HG03103 (cell line): ENCODE results near the gene ZSWIM6.

Experiments used
- ATAC-seq: cut with Tn5 transposase; IDR thresholded peaks from one replicate; pipeline ENCODE4 v1.9.1; 2021; ENCODE audit warnings: low read depth; ENCODE audit not compliant: unreplicated experiment

Gene ZSWIM6

DNA sequence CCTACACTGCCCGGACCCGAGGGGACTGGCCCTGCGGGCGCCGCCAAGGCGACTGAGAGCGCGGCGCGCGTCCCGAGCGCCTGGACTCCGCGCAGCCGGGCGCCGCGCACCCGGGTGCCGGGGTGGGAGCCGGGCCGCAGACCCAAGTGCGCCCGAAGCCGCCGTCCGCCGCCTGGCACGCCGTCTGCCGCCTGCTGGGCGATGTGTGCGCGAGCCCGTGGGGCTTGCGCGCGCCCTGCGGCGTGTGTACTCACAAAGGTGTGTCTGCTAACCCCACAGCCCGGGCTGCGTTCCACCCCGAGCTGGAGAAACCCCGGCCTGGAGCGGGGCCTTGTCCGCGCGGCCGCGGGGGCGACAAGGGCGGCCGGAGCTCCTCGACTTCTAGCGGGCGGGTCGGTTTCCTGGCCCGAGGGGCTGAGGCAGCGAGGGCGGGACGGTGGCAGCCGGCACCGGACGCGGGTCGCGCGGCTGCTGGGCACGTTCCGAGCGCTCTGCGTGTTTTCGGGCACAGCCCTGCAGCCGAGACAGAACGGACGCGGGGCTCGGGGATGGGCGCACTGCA lies 1.1 kb upstream of the ZSWIM6 start:
- ATAC-seq: peak; percentile 21

DNA sequence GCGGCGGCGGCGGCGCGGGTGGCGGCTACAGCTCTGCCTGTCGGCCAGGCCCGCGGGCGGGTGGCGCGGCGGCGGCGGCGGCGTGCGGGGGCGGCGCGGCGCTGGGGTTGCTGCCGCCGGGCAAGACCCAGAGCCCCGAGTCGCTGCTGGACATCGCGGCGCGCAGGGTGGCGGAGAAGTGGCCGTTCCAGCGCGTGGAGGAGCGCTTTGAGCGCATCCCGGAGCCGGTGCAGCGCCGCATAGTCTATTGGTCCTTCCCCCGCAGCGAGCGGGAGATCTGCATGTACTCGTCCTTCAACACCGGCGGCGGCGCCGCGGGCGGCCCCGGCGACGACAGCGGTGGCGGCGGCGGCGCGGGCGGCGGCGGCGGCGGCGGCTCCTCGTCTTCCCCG lies 296 bp downstream of the ZSWIM6 start:
- ATAC-seq: peak; percentile 4

DNA sequence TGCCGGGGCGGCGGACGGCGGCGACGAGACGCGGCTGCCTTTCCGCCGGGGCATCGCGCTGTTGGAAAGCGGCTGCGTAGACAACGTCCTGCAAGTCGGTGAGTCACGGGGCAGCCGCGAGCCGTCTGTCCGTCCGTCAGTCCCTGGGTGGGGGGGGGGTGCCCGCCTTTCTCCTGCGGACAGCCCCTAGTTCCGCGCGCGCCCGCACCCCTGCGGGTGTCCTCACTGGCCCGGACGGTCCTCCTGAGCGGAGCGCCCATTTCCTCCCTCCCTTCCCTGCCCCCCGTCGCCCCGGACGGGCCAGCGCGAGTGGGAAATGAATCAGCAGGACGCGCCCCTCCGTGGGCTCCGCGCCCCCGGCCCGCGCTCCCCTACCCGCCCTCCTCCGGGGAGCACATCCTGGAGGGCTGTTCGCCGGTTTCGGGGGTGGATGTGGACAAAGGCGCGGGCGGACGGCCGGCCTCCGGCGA lies 828 bp downstream of the ZSWIM6 start:
- ATAC-seq: no peak

DNA sequence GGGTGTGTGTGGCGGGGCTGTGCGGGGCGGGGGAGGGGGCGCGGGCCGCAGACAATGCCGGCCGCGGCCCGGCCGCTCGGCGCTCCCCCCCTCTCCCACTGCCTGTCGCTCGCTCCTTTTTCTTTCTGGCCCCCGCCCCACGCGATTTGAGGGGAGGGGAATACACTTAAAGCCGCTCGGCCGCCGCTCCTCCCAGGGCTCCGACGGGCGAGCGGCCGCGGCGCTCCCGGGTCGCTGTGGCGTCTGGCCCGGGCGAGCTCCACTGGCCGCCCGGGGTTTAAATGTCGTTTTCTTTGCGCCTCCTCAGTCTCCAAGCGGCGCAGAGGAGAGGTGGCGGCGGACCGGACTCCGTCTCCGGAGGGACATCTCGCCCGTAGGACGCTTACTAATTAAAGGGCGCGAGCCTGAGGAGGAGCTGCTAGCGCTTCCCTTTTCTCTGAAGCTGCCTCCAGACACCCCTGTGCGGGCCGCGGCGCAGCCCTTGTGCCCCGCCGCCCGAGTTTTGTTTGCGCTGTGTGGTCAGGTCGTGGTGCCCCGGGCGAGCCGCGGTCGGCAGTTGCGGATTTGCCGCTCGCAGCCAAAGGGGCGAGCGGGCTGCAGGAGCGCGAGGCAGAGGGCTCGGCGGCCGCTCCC lies 1.4 kb downstream of the ZSWIM6 start:
- ATAC-seq: no peak

DNA sequence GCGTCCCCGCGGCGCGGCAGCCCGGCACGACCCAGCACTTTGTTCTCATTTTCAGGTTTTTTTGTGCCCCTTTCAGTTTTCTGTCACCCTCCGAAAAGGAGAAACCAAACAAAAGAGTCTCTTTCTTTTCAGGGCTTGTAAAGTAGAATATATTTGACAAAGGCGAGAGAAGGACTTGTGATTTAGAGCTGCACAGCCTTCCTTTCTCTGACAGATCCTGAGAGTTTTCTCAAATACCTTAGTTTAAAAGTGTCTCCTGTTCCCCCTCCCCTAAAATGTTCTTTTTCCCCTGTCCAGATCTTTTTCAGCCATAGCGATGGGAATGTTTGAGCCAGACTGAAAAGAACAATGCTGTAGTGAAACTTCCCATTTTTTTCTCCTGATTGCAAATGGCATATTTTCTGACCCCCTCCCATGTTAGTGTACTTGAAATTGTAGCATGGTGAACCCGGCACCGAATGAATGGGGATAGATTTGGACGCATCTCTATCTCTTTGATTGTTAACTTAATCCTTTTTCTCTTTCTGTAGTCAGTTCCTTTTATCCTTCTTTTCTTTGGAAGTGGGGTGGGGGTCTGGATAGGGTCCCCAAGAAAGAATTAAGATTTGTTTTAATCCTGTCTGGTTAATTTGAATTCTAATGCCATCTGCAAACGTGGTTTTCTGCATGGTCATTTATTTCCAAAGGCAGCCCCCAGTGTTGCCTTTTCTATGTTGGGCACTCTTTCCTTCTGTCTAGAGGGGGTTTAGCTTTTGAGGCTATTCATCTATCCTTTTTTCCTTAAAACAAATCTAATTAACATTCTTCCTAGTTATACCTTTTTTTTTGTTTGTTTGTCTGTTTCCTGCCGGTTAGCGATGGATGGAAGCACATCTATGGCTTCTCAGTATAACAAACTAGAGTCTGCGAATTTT lies 2.2 kb downstream of the ZSWIM6 start:
- no peak for ATAC-seq

DNA sequence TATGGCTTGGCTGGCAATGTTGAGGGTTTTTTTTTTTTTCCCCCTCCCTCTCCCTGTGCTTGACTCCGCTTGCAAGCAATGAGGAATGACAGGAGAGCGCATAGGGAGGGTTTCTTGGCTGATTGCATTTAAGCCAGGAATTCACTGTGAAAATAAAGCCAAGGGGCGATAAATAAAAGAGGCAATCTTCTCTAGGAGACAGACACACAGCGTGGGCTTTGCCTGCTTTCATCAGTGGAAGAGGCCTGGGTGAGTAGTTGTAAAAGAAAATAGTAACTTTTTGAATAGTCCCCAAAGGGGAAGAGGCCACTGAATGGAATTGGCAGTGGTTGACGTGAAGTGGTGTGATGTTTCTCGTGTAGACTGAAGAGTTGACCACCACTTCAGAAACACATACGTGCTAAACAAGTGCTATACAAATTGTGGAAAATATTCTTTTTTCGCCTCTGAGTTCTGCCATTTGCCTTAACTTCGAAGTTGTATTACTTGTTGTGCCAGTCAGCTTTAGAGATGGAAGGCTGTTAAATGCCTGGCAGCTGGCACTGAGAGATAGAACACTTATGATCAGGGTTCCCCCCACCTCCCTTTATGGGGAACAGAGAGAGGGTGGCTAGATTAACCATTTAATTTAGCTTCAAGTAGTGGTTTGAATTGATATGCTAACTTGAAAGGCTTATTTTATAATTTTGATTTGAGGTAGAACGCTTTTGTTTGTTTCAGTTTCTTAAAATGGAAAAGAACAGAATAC lies 3.0 kb downstream of the ZSWIM6 start:
- no peak for ATAC-seq

DNA sequence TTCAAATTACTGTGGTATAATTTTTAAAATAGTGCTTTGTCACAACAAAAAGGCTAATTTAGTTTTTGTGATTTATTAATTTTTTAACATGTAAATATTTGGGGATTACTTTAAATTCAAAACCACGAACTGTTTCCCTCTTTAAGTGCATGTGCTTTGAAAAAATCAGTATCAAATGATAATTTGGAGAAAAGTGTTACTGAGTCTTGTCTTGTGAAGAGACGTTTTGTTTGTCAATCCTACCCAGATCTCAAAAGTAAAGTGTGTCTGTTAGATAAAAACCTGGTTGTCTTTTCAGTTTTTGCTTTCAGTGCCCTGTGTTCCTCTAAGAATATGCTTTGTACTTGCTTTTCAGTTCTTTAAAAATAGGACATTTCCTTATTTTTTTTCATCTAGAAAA lies 7.7 kb downstream of the ZSWIM6 start:
- ATAC-seq: no peak

DNA sequence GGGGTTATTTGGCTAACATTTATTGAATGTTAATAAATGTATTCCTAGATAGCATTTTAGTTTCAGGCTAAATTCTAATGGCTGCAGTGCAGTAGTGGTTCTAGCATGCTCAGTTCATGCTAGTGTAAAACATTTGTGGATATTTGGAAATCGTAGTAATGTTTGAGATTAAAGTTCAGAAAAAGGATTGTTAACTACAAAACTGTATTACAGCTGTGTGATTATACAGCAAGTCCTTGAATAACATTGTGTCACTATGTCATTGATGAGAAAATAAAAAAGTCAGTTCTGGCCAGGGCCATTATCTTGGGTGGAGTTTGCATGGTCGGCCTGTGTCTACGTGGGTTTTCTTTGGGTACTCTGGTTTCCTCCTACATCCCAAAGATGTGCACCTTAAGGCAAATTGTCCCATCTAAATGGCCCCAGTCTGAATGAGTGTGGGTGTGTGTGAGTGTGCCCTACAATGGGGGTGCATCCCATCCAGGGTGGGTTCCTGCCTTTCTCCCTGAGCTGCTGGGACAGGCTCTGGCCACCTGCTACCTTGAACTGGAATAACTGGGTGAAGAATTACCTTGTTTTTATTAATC lies 8.8 kb downstream of the ZSWIM6 start:
- no peak for ATAC-seq

DNA sequence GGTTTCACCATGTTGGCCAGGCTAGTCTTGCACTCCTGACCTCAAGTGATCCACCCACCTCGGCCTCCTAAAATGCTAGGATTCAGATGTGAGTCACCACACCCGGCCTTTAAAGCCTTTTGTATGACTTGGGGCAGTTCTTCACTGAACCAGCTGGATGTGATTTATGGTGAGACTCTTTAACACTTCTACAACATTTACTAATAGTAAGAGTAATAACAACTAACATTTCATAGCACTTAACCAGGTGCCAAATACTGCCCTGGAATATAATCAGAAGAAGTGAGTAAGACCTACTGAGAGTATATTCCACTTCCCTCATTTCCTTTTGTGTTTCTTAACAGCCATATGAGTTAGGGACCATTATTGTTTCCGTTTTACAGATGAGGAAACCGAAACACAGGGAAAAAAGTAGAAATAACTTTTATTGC lies 10.0 kb downstream of the ZSWIM6 start:
- ATAC-seq: no peak

DNA sequence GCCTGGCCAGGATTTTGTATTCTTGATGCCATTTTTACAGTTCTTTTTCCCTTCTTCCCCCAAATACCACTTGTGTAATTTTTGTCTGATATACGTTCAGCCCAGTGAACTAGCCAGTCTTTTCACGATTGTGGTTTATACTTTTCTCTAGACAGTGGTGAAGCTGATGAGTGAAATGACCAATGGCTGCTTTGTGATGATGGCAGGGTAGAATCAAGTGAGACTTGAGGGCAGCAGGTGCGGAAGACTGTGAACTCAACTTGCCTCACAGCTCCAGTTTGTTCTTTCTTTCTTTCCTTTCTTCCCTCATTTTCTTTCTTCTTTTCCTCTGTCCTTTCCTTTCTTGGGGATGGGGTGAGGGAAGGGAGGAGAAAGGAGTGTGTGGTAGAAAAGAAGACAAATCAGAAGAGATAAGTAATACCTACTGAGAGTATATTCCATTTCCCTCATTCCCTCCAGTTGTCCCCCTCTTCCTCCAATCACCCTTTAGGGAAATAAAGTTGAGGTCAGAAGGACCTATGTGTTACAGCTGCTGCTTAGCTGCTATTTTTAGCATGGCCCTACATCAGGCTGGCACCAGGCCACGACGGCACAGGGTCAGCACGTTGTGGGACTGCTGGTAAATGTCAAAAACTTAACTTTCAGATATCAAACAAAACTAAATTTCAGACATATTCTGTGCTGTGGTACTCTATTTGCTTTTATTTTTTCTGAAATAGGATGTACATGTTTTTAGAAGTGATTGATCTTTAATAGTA lies 12.3 kb downstream of the ZSWIM6 start:
- ATAC-seq: no peak

DNA sequence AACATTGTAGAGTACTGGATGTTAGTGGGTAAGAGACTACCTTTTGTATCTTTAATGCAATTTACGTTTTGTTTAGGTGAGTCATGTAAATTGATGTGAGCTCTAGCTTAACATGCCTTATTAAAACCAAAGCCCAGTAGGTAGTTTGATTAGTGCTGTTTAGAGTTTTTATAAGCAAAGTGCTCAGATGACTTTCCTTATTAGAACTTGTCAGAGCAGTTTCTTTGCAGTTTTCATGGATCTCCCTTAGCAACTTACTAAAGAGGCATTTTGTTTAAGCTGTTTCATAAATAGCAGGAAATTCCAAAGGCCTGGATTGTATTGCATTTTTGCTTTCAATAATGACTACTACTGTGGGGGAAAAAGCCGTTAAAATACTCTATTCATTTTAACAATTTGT lies 14.5 kb downstream of the ZSWIM6 start:
- ATAC-seq: no peak

DNA sequence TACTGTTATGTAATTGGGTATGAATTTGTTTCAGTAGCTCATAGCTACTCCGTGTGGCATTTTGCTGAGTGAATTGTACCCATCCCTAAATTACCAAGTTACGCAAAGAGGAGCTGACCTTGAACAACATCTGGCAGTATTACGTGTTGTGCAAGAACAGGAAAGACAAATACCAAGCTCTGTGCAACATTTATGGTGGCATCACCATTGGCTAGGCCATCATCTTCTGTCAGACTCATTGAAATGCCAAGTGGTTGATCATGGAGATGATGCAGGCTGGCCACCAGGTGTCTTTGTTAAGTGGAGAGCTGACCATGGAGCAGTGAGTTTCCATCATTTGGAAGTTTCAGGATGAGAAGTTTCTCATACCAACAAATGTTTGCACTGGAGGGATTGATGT lies 15.0 kb downstream of the ZSWIM6 start:
- ATAC-seq: no peak

DNA sequence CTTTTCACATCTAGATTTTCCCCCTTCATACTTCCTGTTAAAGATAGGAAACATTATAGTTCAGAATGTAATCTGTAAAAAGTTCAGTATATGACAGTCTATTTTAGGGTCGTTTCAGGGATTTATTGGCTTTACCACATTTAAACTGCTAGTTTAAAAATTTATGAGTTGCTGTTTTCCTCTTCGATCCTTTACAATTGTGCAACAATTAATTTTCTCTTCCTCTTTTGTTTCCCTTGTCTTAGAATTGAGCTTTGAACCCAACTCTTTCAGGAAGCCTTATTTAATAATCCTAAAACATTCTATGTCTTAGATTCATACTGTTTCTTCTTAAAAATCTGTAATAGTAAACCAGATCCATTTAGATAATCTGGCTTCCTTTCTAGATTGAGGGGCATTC lies 16.4 kb downstream of the ZSWIM6 start:
- no peak for ATAC-seq

DNA sequence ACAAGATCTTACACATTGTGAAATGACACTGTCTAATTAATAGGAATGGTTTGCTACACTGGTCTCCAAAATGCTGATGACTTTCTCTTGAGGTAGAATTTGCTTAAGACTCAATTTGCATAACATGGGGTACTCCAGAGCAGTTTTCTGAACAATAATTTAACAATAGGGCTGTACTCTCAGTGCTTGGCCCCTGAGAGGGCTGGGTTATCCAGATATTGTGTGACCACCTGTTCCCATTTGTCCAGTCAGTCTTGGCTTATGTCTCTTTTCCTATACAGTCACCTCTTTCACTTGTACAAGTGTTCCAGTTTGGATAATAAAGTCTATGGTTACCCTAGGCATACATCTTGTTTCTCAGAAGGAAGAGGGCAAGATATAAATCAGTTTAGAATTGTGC lies 17.9 kb downstream of the ZSWIM6 start:
- ATAC-seq: no peak

DNA sequence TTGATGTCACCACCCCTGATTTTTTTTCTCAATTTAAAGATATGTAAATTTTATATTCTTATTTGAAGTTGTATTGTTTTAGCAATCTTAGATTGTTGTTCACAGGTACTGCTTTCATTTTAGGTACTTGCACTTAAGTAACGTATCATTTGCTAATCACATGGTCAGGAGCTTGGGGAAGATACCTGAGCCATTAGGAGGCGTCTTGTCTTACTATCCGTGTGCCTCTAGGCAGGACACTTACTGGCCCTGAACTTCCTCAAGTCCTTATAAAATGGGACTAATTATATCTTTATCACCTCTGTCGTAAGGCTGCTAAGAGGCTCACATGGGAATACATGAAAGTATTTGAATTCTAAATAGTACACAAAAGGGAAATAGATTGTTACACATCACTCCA lies 18.5 kb downstream of the ZSWIM6 start:
- no peak for ATAC-seq

DNA sequence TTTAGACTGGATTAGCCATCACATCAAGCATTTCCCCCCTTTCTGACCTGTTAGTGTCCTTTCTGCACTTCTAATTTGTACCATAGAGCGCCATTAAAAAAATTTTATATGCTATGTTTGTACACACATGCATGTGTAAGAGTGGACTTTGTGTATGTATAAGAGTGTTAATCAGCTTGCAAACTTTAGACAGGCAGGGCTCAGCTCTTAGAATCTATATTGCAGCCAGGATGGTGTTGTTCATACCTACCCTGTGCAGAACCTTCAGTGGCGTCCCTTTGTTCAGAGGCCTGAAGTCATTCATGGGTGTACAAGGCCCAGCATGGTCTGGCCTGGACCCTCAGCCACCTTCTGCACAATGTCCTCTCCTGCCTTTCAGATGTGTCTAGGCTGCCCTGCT lies 19.7 kb downstream of the ZSWIM6 start:
- ATAC-seq: no peak

DNA sequence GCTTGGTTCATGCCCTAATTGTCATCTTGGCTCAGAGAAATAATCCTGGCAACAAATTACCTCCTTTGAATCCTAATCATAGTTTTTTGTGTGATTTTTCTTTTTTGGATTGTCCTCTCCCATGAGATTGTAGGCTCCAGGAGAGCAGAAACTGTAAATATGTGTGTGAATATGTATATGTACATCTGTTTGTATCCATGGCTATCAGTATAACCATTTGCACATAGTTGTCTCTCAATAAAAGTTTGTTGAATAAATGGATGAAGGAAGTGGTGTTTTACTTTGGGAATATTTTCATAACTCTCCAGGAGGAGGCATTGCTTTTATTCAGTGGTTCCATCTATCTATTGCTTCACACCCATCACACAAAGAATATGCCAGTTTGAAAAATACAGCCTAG lies 20.1 kb downstream of the ZSWIM6 start:
- no peak for ATAC-seq

DNA sequence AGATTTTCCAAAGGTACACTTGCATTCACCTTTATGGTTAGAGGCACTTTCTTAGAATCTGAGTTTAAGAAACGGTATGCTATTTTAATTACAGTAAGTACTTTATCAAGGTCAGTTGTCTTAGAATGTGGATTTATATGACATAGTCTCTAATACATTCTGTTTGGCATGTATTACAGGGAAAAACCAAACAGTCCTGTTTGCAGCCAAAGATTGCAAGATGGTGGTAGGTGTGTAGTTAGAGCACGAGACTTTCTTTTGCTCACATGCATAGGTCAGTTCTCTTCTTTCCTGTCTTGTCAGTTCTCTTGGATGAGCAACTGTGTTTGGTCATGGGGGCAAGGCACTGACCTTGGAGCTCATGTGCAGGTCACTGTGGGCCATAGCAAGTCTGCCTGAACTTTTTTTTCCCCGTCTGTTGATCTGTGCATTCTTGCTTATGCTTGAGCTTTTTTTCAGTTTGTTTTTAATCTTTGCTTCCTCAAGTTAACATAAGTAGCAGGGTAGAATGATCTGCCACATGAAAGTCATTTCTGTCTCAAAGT lies 20.6 kb downstream of the ZSWIM6 start:
- no peak for ATAC-seq

DNA sequence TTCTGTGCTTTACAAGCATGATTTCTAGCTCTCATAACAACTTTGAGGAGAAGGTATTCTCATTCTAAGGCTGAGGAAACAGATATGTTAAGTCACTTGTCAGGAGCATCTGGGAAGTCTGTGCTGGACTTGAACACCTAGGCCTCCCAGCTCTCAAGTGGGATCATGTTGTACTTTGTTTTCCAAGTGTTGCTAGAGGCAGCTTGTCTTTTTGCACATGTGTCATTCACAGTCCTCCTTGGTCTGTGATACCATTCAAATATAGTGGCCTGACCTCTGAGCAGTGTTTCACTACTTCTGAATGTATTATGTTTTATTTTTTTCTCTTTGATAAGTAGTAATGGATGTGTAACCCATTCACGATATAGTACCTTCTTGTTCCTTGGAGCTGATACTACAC lies 21.2 kb downstream of the ZSWIM6 start:
- no peak for ATAC-seq

DNA sequence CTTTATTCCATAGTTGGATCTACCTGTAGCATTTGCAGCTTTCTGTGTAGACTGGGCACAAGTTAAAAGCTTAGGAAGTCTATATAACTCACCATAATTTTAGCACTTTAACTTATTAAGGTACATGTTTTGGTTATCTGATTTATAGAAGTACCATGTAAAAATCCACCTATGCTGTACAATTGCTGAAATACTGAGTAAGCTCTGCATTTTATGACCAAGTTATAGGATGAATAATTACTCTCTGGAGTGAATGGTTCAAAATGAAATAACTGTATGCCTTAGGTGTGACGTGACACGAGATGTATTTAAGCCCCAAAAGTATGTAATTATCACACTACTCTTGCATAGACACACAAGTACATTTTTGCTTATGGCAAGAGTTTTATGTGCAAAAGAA lies 22.1 kb downstream of the ZSWIM6 start:
- ATAC-seq: no peak
